GM10847 (cell line): Measurements from ENCODE around the gene OR9Q2.

Experiments used
- POLR2A ChIP-seq: IDR thresholded peaks from 2 replicates; pipeline ENCODE4 v1.6.1; 2011; ENCODE audit not compliant: insufficient read length; ENCODE audit errors: extremely low read depth

The OR9Q2 gene

GRCh38 chr11:58222721-58223120 lies 33.9 kb downstream of the OR9Q2 start:
- no peak for TF ChIP-seq POLR2A

- TF ChIP-seq POLR2A: no peak
Observed at GRCh38 chr11:58227956-58228615, 39.2 kb downstream of the OR9Q2 start.
